Activated CD4-positive, CD25-positive, alpha-beta regulatory T cell (primary cell): ENCODE results near the gene GASK1B.

Experiments
- DNase-seq, 4 experiments: peaks; one replicate each; lab custom pipeline; 2025; lab: John Stamatoyannopoulos, UW

GASK1B gene

DNA sequence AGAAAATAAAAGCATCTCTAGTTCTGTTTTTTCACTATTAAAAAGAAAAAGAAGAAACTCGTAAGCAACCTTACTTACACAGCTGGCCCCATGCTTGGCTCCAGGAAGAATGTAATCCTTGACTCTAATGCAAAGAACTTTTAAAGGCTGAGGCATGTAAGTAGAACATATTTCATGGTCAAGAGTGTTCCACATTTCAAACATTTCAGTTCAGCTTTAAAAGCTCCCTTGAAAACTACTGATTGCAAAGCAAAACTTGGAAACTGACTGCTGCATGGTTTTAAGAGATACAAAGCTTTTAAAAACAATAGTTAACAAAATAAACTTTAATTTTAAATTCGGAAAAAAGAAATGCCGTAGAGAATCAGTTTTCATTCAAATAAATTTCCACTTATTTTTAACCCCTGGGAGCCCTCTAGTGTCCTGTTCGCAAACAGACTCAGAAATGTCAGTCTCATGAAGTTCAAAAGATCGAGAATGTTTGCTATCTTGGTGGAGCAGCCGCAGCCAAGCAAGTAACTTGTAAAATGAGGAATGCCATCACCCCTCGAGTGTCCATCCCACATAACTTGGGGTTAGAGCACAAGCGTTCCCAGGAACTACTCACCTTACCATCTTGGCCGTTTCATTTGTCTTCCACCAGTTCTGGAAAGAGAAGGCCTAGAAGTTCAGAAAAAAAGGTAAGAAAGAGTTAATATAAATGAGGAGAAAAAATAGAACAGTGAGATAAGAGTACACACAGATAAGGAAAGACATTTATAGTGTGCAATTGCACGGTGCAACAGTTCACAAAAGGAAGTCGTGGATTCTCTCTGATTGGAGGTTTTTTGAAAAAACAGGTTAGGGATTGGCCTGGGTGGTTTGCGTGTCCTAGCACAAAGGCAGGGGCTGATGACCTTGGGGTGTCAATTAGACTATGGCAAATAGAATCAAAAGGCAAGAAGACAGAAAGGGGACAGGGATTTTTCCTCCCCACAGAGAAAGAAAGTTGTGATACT, at the start of gene GASK1B:
TSS of gene GASK1B (minus strand) at position 765 of the 998 bp plus-strand sequence. CDS start 1,650 bp downstream, outside the sequence.
- DNase-seq, result no peak

DNA sequence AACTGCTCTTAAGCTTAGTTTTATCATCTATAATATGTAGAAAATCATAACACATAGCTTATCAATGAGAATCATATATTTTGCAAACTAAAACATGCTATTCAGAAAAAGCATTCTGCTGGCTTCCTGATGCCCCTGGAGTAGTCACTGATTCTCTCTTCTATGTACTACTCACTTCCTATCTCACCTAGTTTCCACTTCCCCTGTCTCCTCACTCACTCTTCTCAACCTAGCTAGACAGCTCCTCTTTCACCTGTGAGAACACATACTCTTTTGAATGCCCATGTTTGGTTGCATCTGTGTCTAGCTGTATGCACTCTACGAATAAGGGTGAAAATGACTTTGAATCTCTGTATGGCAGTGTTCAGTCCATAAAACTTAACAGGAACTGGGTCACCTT, 46.8 kb upstream of the GASK1B start:
- DNase-seq, result no peak

DNA sequence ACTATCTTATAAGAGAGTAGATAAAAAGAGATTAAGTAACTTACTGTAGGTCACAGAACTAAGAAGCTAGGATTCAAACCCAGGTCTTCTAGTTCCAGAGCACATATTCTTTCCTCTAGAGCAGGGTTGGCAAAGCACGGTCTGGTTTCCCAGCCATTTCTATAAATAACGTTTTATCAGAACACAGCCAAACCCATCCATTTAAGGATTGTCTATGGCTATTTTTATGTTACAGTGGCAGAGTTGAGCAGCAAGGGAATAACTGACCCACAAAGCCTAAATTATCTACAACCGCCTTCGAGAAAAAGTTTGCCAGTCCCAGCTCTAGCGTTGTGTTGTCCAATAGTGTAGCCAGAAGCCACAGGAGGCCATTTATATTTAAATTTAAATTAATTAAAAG, 44.9 kb upstream of the GASK1B start:
- DNase-seq, result no peak

DNA sequence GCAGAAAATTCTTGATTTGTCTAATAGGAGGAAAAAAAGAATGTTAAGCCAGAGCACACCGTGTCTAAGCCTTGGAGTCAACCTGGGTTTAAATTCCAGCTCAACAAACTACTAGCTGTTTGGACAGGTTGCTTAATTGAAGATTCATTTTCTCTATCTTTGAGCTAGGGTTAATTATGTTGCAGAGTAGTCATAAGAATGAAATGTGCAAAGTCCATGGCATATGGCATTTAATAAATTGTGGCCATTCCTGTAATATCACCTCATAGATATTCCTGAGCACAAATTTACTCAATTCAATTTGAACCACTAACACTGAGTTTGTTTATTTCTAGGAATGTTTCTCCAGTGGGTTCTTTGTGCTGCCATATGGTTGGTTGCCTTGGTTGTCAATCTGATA, 42.0 kb upstream of the GASK1B start:
- DNase-seq, result no peak

DNA sequence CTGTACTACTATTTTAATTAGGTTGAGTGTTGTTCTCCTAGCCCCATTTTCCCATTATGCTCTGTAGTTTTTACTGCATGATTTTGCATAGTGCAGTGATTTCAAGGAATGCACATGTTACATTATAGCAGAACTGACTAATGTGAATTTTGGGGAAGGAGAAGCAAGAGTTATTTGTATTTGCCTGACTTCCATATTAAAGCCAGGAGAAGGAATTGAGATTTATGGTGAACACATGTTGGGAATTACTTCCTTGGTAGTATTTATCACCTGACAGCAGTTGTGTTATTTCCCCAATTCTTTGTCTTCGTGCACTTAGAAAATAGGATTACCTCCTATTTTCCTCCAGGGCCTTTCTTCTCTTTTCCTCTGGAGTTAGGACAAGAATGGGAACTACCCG, 40.6 kb upstream of the GASK1B start:
- DNase-seq, result no peak

DNA sequence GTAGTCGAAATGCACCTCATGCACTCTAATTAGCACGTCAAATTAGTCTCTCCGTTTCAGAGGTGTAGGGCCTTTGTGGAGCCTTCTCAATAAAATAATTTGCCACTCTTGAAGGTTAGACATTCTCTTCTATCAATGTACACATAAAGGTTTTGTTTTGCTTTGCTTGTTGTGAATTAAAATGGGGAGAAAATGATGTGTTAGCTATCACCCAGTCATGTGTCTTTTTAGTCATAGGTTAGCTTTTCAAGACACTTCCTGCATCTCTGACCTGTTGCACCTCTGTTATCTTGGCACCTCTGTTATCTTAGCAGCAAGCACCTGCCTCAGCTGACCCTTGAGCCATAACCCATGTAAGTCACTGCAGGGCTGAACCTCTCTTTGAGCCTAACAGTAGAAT, 38.4 kb upstream of the GASK1B start:
- no peak for DNase-seq

DNA sequence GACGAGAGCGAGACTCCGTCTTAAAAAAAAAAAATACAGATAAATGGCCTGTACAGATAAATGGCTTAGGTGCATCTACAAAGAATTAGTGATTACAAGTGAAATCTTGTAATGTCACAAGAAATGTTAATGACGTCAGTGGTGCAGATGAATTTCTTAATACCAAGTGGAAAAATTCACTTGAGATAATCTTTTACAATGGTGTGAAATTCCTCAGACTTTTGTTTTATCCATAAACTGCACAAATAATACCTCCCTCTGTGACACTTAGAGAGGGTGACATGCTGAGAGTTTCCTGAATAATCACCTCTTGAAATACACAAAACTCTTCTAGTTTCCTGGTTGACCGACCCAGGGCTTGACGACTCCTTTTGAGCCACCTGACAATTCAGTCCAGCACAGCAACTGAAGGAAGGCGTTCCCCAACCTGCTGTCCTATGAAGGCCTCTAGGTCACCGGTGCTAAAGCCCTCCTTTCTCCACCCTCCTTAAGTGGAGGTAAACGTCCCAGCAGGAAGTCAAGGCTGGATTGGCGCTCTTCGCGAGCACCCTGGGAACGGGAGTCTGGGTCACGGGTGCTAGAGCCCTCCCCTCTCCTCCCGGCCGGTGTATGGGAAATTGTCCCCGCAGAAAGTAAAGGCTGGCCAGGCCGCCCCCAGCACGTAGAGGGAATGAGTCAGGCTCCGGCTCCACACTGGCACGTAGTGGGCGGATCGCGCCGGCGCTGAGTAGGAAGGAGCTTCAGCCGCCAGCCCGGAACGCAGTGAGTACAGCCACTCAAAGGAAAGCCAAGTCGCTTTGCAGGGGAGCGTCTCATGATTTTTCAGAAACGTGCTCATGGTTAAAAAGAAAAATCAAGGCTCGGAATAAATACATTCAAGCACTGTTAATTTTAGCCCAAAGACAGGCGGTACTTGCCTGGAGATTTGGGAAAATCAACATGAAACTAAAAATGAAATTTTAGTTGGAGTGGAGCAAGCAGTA, 37.3 kb upstream of the GASK1B start, which contains the start of gene TMEM144:
TSS of gene TMEM144 (plus strand) at position 662 of the 983 bp plus-strand sequence. CDS start 2,182 bp downstream, outside the sequence.
- DNase-seq, result no peak

DNA sequence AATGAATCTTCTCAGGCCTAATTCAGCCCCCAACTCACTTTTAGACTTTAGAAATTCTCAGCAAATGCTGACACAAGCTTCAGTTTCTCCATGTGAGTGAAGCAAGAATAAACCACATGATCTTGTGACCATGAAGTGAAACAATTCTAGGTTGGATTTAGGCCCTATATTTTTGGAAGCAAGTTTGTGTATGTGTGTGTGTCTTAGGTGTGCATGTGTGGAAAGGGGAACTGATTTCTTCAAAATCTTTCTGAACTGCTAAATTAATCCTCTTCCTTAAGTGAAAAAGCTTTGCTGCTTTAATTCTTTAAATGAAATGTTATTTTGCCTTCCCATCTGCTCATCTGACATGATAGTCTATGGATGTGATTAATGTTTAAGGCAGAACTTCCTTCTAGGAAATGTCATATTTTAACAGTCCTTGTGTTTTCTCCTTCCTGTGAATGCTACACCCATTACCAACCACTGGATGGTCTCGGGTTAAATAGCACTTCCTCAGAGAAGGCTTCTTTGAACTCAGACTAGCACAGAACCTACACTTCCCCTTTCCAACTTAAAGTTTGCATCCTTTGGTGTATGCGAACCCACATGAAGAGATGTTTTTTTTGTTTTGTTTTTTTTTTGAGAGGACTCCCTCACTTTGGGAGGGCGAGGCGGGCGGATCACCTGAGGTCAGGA, 36.3 kb upstream of the GASK1B start:
- no peak for DNase-seq

DNA sequence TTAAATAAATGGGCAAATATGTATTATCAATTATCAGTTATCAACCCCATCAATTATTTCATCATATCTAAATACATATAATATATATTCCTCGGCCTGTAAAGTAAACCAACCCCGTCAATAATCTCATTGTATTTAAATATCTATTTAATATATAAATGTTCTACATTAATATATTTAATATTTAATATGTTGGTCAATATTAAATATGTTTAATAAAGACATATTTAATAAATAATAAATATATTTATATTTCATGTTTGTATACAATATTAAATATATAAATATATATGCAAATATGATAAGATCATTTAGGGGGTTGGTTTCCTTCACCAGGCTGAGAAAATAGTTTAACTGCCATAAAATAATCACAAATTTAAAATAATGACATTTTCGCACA, 31.1 kb upstream of the GASK1B start:
- no peak for DNase-seq

DNA sequence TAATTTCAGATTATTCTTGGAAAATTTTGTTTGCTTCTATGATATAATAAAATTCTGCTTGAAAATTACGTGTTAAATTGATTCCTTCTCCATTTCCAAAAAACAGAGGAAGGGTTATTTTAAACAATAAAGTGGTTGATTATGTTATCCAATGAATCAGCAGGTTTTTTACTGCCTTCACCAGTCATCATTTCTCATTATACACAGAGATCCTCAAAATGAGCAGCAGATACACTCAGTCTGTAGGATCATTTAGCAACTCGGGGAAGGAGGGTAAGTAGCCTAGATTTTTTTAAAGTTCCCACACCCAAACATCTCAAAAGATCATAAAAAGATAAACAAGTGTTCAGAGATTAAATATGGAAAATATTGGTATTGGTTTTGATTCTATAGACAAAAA, 30.6 kb upstream of the GASK1B start:
- no peak for DNase-seq

DNA sequence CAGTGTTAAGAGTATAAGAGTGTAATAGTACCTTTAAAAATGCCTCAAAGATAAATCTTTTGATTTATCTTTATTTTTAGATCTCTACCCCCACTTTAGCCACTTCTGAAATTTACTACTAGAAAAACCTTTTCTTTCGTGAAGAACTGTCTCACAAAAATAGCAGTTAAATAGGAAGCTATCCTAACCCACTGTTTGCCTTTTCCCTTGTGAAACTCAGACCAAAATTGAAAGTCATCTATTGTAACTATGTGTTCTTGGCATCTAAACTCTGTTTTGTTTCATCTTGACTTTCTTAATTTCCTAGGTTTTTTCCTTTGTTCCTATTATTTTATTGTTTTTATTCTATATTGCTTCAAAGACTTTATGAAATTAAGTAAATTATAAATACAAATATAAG, 29.7 kb upstream of the GASK1B start:
- DNase-seq, result no peak

DNA sequence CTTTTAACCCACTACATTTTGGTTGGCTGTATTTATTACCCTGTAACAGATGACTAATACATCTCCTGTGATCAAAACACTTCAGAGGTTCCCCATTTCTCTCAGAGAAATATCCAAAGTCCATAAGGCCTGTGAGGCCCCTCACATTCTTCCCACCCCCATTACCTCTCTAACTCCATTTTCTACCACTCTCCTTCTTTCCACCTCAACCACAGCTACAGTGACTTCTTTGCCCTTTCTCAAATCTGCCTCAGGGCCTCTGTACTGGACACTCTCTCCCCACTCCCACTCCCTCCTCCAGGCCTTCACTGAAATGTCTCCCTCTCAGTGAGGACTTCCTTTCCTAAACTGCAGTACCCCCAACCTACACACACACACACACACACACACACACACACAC, 29.1 kb upstream of the GASK1B start:
- DNase-seq, result no peak

DNA sequence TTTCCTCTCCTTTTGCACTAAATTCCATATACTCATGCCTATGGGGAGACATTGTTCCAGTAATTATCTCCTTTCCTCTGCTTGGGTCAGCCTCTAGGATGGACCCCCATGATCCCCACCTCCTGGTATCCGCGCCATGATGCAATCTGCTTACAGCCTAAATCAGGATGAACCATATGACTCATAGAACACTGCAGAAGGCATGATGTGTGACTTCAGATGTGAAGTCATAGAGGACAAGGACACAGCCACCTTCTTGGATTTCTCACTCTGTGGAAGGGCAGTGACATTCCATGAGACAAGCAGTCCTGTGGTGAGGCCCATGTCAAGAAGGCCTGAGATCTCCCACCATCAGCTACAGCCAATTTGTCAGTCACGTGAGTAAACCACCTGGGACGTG, 28.5 kb upstream of the GASK1B start:
- no peak for DNase-seq

DNA sequence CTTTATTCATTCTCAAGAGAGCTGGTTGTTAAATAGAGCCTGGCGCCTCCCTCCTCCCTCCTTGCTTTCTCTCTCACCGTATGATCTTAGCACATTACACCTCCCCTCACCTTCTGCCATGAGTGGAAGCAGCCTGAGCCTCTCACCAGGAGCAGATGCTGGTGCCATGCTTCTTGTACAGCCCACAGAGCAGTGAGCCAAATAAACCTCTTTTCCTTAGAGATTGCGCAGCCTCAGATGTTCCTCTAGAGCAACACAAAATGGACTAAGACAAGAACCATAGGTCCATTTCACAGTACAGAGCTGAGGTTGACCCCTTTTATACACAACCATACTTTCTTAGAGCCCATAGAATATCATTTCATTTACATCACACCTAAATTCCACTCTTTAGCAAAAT, 27.4 kb upstream of the GASK1B start:
- no peak for DNase-seq

DNA sequence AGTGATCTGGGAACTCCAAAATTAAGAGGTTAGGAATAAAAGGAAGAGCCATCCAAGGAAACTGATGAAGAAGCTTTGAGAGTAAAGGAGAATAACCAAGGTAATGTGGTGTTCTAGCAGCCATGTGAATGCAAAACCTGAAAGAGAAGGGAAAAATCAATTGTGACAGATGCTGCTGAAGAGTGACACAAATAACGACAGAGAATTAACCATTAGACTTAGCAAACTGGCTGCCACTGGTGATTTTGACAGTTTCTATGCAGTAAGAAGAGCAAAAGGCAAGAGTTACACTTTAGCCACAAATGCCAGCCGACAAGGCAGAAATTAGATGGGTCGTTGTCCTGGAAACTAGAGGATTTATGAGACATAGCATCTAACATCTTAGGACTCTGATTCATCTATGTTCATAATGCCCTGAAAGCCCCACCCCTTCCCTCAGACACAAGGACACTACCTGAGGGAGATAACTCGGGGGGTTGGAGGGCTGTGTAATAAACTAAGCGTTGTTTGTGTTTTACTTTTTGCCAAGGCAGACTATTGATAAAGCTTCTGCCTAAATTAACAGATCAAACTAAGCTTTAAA, 24.5 kb upstream of the GASK1B start:
- DNase-seq, result no peak

DNA sequence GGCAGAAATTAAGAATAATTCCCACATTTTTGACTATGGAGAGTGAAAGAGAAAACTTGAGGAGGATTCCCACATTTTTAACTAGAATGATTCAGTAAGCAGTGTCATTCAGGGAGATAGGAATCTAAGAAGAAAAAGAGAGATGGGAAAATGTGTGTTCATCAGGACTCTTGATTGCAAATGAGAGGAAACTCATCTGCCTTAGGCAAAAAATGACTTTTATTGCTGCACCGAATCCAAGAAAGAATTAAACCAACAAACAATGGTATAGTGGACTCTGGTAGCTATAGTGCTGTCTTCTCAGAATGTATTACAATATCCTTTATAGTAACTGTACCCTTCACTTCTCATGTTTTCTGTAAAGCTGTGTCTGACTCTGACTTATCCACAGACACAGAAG, 22.5 kb upstream of the GASK1B start:
- DNase-seq, result no peak

DNA sequence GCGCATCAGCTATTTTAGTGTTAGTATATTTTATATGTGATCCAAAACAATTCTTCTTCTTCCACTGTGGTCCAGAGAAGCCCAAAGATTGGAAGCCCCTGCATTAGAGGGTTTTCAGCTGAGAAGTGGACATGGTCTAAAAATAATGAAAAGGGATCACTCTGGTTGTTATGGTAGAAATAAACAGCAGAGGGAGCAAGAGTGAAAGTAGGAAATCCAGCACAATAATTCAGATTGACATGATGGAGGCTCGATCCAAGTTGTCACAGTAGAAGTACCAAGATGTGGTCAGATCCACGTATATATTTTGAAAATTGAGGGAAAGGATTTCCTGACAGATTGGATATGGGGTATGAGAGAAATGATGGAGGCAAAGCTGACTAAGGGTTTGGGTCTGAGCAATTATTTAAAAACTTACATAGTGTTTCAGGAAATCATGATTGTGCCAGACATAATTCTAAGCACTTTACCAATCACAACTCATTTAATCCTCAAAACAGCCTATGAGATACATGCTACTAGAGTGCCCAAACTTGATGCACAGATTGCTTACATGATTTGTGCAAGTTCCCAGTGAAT, 20.4 kb upstream of the GASK1B start:
- DNase-seq, result no peak

DNA sequence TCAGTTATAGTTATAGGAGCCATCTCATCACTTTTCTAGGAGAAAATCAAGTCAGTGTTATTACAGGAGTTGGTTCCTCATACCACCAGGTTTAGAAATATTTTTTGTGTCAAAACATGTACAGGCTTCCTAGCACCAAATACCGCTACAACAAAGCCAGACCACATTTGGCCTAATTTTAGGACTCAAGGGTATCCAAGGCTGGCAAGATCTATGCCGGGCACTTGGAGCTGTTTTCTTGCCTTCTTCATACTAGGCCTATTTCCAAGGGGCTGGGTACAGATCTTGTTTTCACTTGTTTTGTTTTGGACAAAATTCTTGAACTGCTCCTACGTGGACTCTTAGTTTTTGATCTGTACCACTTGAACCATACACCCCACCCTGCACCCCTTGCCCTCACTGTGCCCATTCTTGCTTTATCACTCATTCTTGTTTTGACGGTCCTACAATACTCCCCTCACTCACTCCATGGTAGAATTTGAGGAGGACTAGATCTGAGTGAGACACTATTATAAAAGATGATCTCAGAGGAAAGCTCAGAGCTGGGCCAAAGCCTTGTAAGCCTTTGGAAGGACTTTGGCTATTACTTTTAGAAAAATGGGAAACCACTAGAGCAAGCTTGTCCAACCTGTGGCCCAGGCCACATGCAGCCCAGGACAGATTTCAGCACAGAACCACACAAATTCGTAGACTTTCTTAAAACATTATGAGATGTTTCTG, 19.8 kb upstream of the GASK1B start:
- no peak for DNase-seq

DNA sequence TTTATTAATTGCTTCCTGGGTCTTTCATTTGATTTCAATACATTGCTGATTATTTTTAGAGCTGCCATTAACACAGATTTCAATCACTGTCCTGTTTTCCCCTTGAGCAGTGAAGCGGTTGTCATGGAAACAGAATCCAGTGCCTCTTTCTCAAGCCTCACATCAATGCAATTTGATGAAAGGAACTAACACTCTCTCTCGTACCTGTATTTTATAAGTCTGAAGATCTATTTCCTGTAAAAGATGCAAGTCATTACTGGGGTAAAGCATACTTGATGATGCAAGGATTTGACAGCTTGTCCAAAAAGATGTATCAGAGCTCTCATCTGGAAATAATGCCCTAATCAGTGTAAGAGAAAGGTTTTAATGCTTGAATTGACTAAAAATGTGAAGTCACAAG, 17.9 kb upstream of the GASK1B start:
- no peak for DNase-seq

DNA sequence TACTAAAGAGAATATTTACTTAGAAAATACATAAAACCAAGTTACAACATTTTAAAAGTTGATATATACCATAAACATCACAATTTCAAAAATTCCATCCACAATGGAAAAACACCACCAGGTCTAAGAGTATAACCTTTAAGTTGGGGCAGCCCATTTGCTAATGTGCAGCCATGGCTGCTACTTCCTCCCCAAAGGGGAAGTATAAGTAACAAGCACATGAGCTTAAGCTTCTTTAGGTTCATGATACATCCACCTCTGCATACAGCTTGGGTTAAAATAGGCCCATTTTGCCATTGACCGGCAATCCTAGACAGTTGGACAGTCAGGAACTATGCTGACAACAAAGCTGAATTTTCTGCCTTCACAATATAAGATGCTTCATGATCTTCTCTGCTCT, 16.6 kb upstream of the GASK1B start:
- no peak for DNase-seq

DNA sequence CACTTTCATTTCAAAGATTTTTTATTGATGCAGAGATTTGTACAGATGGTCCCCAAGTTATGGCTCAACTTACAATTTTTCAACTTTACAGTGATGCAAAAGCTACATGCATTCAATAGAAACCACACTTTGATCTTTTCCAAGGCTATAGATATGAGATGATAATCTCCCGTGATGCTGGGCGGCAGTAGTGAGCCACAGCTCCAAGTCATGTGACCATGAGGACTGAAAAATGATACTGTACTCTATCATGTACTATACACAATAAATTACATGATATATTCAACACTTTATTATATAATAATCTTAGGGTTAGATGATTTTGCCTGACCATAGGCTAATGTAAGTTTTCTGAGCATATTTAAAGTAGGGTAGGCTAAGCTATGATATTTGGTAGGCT, 14.0 kb upstream of the GASK1B start:
- no peak for DNase-seq
